ENCODE data around the gene ZMPSTE24. TPM values are rescaled to one million over a fixed set of nuclear protein-coding genes. Genes with fewer than 3 reads are reported as not detected.

Gene ZMPSTE24
- total RNA-seq, 1 experiment from 2014 or later = 39.6 TPM

DNA sequence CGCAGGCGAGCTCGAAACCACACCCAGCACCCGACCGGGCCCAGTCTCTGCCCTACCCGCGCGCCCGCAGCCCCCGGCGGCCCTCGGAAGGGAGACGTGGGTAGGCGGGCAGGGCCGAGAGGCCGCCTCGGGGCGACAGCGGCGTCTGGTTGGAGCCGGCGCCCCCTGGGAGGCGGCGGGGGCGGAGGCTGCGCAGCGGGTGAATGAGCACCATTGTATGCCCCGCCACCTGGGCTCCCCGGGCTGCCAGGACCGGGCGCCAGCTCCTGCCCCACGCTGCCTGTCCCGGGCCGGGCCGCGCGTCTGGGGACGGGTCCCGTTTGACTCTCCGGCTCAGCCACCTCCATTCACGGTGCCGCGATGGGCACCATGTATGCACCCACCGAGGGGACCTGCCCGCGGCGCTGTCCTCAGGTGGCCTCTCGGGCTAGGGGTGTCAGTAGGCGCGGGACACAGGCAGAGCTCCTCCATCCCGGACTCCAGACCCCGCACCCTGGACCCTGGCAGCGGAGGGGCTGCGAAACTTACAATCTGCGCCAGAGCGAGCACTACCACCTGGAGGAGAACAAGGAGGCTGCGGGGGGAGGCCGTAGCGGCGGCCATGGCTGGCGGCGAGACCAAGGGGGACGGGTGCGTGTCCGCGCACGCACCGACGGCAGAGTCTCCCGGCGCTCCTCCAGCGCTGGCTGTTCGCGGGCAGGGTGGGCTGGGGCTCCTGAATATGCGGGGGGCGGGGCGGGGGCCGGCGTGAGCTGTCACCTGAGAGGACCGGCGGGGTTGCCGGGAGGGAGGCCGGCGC is 58.8 kb downstream of the ZMPSTE24 start, which contains the start of gene COL9A2 (continued):
- TF ChIP-seq ZBTB33 (IDR thresholded peaks at IDR 0.05; ENCODE audit: extremely low read depth, insufficient replicate concordance, low read length) (no peak), EZH2phosphoT487 (IDR thresholded peaks at IDR 0.05; ENCODE audit: borderline replicate concordance) (no peak), CBX3 (IDR thresholded peaks at IDR 0.05; ENCODE audit: low read depth) (no peak), CTCF (IDR thresholded peaks at IDR 0.05 in 2 of 3, conservative IDR thresholded peaks at IDR 0.05 in 1 of 3; ENCODE audit: borderline replicate concordance in 1 of 3, insufficient read depth in 1 of 3, low read depth in 2 of 3, low read length in 2 of 3) (no peak), ZFX (IDR thresholded peaks at IDR 0.05) (no peak), POLR2AphosphoS5 (IDR thresholded peaks at IDR 0.05; ENCODE audit: low read depth, low read length) (peak; percentile 44; the same call in 1 of the 2 replicates), EZH2 (IDR thresholded peaks at IDR 0.05) (no peak), TCF7L2 (IDR thresholded peaks at IDR 0.05; ENCODE audit: borderline replicate concordance, extremely low read depth, insufficient read depth, insufficient read length) (no peak), MAX (IDR thresholded peaks at IDR 0.05) (no peak)
